GM19397 (cell line): Measurements from ENCODE around the gene WDR75.
"Not testable (repeated sequence)": the region's sequence is repeated elsewhere in the genome, so short reads cannot be mapped to it uniquely, and the experiment has no call there.

Experiments used
- ATAC-seq: cut with Tn5 transposase; IDR thresholded peaks from one replicate; pipeline ENCODE4 v1.9.1; 2021; ENCODE audit warnings: mild to moderate bottlenecking, moderate library complexity; ENCODE audit not compliant: unreplicated experiment

Gene WDR75

GRCh38 chr2:189440947-189441708 is at the start of gene WDR75:
TSS of gene WDR75 (plus strand) at chr2:189441474. CDS start at chr2:189441493, 19 bp downstream.
- ATAC-seq: peak; percentile 92

- no peak for ATAC-seq
Measured at GRCh38 chr2:189393440-189394111, 47.7 kb upstream of the WDR75 start.

DNA sequence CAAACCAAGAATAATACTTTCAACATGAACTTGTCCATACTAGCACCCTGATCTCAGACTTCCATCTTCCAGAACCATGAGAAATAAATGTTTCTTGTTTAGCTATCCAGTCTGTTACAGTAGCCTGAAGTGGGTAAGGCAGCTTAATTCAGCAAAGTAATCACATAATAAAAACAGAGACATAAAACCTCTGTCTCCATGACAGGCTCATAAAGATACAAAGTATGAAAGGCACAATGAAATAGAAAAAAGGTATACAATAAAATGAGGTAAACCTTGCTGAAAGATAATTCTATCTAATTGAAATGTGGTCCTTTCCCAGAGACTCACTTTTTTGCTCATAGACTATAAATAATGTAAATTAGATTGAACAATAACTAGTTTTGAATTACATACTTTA is 46.7 kb upstream of the WDR75 start:
- no peak for ATAC-seq

- no peak for ATAC-seq
Measured at GRCh38 chr2:189402932-189403331, 38.3 kb upstream of the WDR75 start.

- ATAC-seq: no peak
Measured at GRCh38 chr2:189406586-189407233, 34.6 kb upstream of the WDR75 start.

- no peak for ATAC-seq
Measured at GRCh38 chr2:189407281-189408209, 33.7 kb upstream of the WDR75 start.

- no peak for ATAC-seq
Measured at GRCh38 chr2:189408294-189408693, 33.0 kb upstream of the WDR75 start.

DNA sequence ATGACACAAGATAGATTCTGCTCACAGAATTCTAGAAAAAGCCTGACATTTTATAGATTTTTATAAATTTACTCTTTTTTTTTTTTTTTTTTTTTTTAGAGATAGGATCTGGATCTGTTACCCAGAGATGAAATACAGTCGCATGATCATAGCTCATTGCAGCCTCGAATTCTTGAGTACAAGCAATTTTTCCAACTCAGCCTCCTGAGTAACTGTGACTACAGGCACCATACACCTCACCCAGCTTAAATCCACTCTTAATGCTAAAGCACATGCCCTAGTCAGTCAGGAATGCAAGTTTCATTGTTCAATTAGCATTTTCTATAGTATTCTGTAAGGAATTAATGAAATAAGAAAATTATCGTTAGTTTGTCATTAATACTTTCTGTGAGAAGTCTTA is 32.1 kb upstream of the WDR75 start:
- no peak for ATAC-seq

- no peak for ATAC-seq
Measured at GRCh38 chr2:189409647-189410046, 31.6 kb upstream of the WDR75 start.

DNA sequence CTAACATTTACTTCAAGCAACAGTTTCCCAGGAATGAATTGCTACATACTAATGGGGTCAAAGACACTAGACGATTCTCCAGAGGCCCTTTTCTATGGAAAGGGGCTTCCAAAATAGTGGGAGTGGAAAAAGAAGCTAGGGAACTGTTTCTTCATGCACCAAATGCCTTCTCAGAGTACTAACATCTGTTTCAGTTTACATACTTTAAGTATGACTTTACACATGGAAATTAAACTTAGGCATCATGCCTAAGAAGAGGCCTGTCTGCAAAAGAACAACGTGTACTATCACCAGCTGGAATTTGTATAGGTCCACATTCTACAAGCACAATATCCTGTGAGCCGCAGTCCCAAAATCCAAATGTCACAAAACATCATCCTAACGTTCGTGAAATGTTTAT is 29.4 kb upstream of the WDR75 start:
- ATAC-seq: no peak

GRCh38 chr2:189412330-189412953 is 28.8 kb upstream of the WDR75 start:
- ATAC-seq: no peak

DNA sequence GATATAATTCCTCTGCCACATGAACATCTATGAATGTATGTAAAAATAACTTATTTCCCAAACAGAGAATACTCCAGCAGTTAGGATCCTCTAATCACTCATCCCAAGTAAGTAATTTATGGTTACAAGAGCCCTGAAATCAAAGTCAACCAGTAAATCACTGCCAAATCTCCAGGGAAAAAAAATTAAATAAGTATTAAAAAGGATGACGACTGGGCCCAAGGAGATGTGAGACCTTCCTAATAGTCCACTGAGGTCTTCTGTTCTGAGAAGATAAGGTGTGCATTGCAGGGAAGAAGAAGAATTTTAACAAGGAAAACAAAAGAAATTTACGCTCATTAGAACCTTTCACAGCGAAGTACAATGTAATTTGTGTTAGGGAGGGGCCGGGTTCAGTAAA is 28.0 kb upstream of the WDR75 start:
- no peak for ATAC-seq

DNA sequence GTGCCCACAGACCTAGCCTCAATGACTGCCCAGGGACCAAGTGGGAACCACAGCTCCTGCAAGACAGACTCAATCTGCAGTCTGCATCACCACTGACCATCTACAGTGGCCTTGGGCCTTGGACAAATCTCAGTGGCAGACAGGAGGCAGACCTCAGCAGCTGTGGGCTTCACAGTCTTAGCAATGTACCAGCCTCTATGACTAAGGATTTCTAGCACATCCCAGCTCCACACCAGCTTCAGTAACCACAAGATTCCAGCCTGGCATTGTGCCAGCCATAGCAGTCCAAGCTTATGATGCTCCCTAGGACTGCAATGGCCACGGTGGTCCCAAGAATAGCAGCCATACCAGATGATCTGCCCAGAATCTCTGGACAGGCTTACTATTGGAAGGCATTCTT is 19.6 kb upstream of the WDR75 start:
- no peak for ATAC-seq

DNA sequence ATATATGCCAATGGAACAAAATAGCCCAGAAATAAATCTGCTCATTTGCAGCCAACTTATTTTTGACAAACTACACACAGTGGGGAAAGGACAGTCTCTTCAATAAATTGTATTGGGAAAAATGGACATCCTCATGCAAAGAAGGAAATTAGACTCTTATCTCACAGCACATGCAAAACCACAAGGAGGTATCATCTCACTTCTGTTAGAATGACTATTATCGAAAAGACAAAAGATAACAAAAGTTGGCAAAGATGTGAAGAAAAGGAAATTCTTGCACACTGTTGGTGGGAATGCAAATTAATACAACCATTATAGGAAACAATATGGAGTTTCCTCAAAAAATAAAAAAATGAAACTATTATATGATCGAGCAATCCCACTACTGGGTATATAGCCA is 16.3 kb upstream of the WDR75 start:
- ATAC-seq: no peak

GRCh38 chr2:189425676-189426075 is 15.6 kb upstream of the WDR75 start:
- no peak for ATAC-seq

DNA sequence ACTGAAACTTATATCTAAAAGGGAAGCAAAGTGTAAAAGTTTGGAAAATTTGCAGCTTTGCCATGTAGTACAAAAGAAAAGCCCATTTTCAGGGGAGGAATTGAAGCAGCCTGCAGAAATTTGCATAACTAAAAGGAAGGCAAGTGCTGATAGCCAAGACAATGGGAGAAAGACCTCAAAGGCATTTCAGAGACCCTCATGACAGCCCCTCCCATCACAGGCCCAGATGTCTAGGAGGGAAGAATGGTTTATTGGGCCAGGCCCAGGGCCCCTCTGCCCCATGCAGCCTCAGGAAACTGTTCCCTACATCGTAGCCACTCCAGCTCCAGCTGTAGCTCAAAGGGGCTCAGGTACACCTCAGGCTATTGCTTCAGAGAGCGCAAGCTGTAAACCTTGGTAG is 14.4 kb upstream of the WDR75 start:
- ATAC-seq: no peak

DNA sequence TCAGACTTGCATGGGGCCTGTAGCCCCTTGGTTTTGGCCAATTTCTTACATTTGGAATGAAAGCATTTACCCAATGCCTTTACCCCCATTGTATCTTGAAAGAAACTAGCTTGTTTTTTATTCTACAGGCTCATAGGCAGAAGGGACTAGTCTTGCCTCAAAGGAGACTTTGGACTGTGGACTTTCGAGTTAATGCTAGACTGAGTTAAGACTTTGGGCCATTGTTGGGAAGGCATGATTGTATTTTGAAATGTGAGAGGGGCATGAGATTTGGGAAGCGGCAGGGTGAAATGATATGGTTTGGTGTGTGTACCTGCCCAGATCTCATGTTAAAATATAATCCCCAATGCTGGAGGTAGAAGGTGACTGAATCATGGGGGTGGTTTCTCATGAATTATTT is 13.4 kb upstream of the WDR75 start:
- ATAC-seq: no peak

- ATAC-seq: not testable (repeated sequence)
Measured at GRCh38 chr2:189430448-189430847, 10.8 kb upstream of the WDR75 start.

- not testable (repeated sequence) for ATAC-seq
Measured at GRCh38 chr2:189435803-189436202, 5.5 kb upstream of the WDR75 start.

DNA sequence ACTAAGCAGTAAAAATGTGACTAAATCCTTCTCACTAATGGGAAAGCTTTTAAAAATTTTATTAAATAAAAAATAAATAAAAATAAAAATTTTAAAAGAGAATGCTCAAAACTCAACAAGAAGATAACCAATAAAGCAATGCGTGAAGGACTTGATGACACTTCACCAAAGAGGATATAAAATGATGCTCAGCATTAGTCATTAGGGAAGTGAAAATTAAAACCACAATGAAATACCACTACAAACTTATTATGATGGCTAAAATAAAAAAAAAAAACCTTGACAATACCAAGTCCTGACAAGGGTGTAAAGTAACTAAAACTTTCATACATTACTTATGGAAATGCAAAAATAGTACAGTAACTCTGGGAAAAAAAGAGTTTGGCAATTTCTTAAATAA is 3.3 kb upstream of the WDR75 start:
- no peak for ATAC-seq

DNA sequence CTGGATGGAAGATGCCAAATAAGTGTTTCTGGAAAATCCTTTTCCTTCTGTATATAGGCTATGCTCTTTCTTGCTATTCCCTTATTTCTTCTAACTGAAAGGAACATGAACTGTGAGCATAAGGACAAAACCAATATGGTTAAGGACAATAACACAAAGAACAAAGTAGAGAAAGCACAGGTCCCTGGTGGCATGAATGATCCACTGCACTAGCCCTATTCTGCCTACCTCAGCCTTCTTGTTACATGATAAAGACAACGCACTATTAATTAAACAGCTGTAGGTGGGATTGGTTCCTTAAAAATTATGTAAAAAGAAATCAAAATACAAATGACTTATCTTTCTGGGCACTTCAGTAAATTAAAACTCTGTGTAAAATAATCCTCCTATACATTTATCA is 1.9 kb upstream of the WDR75 start:
- no peak for ATAC-seq
